Kasumi-1 (cell line): Measurements from ENCODE around the gene ERC2.

Source experiments
- DNase-seq, 2 experiments: peaks; one replicate each; lab custom pipeline; 2025; lab: John Stamatoyannopoulos, UW

The ERC2 gene

GRCh38 chr3:55492976-55493375, 975.3 kb downstream of the ERC2 start:
- no peak for DNase-seq

GRCh38 chr3:55491296-55491816, 976.9 kb downstream of the ERC2 start:
- DNase-seq: no peak

GRCh38 chr3:55490276-55490913, 977.9 kb downstream of the ERC2 start:
- DNase-seq: no peak

- DNase-seq: no peak
These were observed 978.5 kb downstream of the ERC2 start for GRCh38 chr3:55489798-55490132.

GRCh38 chr3:55488398-55489055, 979.7 kb downstream of the ERC2 start:
- DNase-seq: no peak

- no peak for DNase-seq
These were observed 980.7 kb downstream of the ERC2 start for GRCh38 chr3:55487381-55488241.

GRCh38 chr3:55486857-55487380, 981.3 kb downstream of the ERC2 start, which contains the start of gene WNT5A:
WNT5A (minus strand) TSS chr3:55487306; CDS start chr3:55486985, 321 bp downstream.
- DNase-seq: no peak

GRCh38 chr3:55486101-55486856, 982.0 kb downstream of the ERC2 start:
- no peak for DNase-seq

- no peak for DNase-seq
These were observed 983.2 kb downstream of the ERC2 start for GRCh38 chr3:55484801-55485791.

GRCh38 chr3:55484191-55484689, 984.0 kb downstream of the ERC2 start:
- no peak for DNase-seq

GRCh38 chr3:55483196-55484095, 984.8 kb downstream of the ERC2 start:
- no peak for DNase-seq

GRCh38 chr3:55482496-55483195, 985.6 kb downstream of the ERC2 start:
- no peak for DNase-seq

GRCh38 chr3:55481744-55482495, 986.3 kb downstream of the ERC2 start:
- DNase-seq: no peak

GRCh38 chr3:55480911-55481743, 987.1 kb downstream of the ERC2 start:
- DNase-seq: no peak

- no peak for DNase-seq
These were observed 990.7 kb downstream of the ERC2 start for GRCh38 chr3:55477306-55478303.

- no peak for DNase-seq
These were observed 991.8 kb downstream of the ERC2 start for GRCh38 chr3:55476515-55476914.
